K562 (cell line): ENCODE results near the gene GANAB. TPM values are rescaled to one million over a fixed set of nuclear protein-coding genes. Genes with fewer than 3 reads are reported as not detected.

Experiments
- CC2D1A ChIP-seq: fragments of 450-650 bp; IDR thresholded peaks from 2 replicates; pipeline ENCODE4 v1.6.1; 2017; ENCODE audit warnings: mild to moderate bottlenecking
- CSDE1 ChIP-seq, 2 experiments: fragments of 450-650 bp; IDR thresholded peaks; 2 replicates each; pipeline ENCODE4 v1.6.1; 2016; ENCODE audit warnings: mild to moderate bottlenecking in 1 of 2
- EP300 ChIP-seq: IDR thresholded peaks from 2 replicates; pipeline ENCODE4 v1.6.1; 2012; ENCODE audit warnings: low read length, improper control_type of control experiment
- FOXA3 ChIP-seq, 2 experiments: fragments of 450-650 bp in 1 of 2; sonication (generic) in 1 of 2; formaldehyde crosslinking; IDR thresholded peaks in 1 of 2; conservative IDR thresholded peaks in 1 of 2; 2 replicates each; pipeline versions ENCODE4 v1.4.0 to v1.8.0; 2020 to 2022; ENCODE audit warnings: mild to moderate bottlenecking in 2 of 2, missing genetic modification reagents in 1 of 2
- FOXP1 ChIP-seq: sonication (generic); formaldehyde crosslinking; IDR thresholded peaks from 2 replicates; pipeline ENCODE4 v1.8.0; 2022; ENCODE audit warnings: mild to moderate bottlenecking, missing genetic modification reagents
- GABPB1 ChIP-seq: sonication (generic); formaldehyde crosslinking; IDR thresholded peaks from 2 replicates; pipeline ENCODE4 v1.8.0; 2022; ENCODE audit warnings: mild to moderate bottlenecking, missing genetic modification reagents
- HMGXB4 ChIP-seq: sonication (generic); formaldehyde crosslinking; IDR thresholded peaks from 2 replicates; pipeline ENCODE4 v1.8.1; 2023; ENCODE audit warnings: mild to moderate bottlenecking, missing genetic modification reagents
- NEUROD1 ChIP-seq: fragments of 150-350 bp; IDR thresholded peaks from 2 replicates; pipeline ENCODE4 v1.6.1; 2014; ENCODE audit warnings: borderline replicate concordance, low read length, low read depth; ENCODE audit not compliant: partially characterized antibody
- RBBP5 ChIP-seq: fragments of 200-600 bp; sonication (generic); IDR thresholded peaks from 2 replicates; pipeline ENCODE4 v1.6.1; 2012; ENCODE audit warnings: borderline replicate concordance, mild to moderate bottlenecking, low read length, control low read depth, inconsistent platforms; ENCODE audit not compliant: insufficient read depth, poor library complexity, severe bottlenecking
- RBM25 ChIP-seq: fragments of 200-400 bp; formaldehyde crosslinking; IDR thresholded peaks from 2 replicates; pipeline ENCODE4 v1.6.1; 2018; ENCODE audit warnings: low read length, low read depth, moderate library complexity; ENCODE audit not compliant: severe bottlenecking
- SIN3A ChIP-seq, 2 experiments: fragments of 150-350 bp in 1 of 2; IDR thresholded peaks; 2 replicates each; pipeline ENCODE4 v1.6.1; 2011 to 2016; ENCODE audit warnings: borderline replicate concordance in 2 of 2, low read depth in 2 of 2, low read length in 2 of 2, mild to moderate bottlenecking in 2 of 2, moderate library complexity in 2 of 2; ENCODE audit not compliant: control insufficient read depth in 1 of 2
- SMARCE1 ChIP-seq: fragments of 450-650 bp; IDR thresholded peaks from 2 replicates; pipeline ENCODE4 v1.7.1; 2016; ENCODE audit warnings: mild to moderate bottlenecking
- SNRNP70 ChIP-seq: fragments of 200-400 bp; formaldehyde crosslinking; optimal IDR thresholded peaks from 2 replicates; pipeline ENCODE3; 2017; ENCODE audit warnings: low read depth, low read length
- THRAP3 ChIP-seq: fragments of 450-650 bp; IDR thresholded peaks from 2 replicates; pipeline ENCODE4 v1.6.1; 2016; ENCODE audit warnings: mild to moderate bottlenecking, inconsistent platforms, borderline replicate concordance
- USF1 ChIP-seq: sonication (generic); formaldehyde crosslinking; IDR thresholded peaks from 2 replicates; pipeline ENCODE4 v1.9.0; 2022; ENCODE audit warnings: mild to moderate bottlenecking, missing genetic modification reagents
- VEZF1 ChIP-seq: fragments of 200-800 bp; sonication (Bioruptor generic); IDR thresholded peaks from 2 replicates; pipeline ENCODE4 v1.6.1; 2017; ENCODE audit warnings: missing genetic modification characterization, missing compliant biosample characterization
- ZFP91 ChIP-seq: sonication (generic); formaldehyde crosslinking; IDR thresholded peaks from 2 replicates; pipeline ENCODE4 v1.8.0; 2022; ENCODE audit warnings: mild to moderate bottlenecking, missing genetic modification reagents
- polyA plus RNA-seq, 8 experiments: library from polyadenylated mRNA; depleted of rRNA in 4 of 8; stranded (reverse) in 5 of 8; unstranded in 3 of 8; fragments of >200 nt; fragmentation: Nextera tagmentation in 2 of 8; fragmentation: Illumina TruSeq in 1 of 8; extraction: Ambion mirVana in 2 of 8; extraction: Trizol in 1 of 8; gene quantifications; 2 replicates each; pipeline versions ENCODE4 v1.2.1 to v1.2.3, GENCODE V29; 2011 to 2014; ENCODE audit warnings: inconsistent platforms in 1 of 8, missing spikeins in 1 of 8
- total RNA-seq, 7 experiments: library from RNA; depleted of rRNA in 6 of 7; stranded (reverse); fragments of >200 nt in 6 of 7; fragmentation: Illumina TruSeq in 2 of 7; extraction: Trizol in 2 of 7; gene quantifications; 2 replicates each; pipeline versions ENCODE4 v1.2.1 to v1.2.3, GENCODE V29; 2011 to 2021; ENCODE audit warnings: low replicate concordance in 1 of 7

GANAB gene
- total and polyA plus RNA-seq, 9 of the 15 experiments (the other 6 are each of a cell fraction or from before 2014, with no cell fraction given): 6.5 to 284 (median 161) TPM

DNA sequence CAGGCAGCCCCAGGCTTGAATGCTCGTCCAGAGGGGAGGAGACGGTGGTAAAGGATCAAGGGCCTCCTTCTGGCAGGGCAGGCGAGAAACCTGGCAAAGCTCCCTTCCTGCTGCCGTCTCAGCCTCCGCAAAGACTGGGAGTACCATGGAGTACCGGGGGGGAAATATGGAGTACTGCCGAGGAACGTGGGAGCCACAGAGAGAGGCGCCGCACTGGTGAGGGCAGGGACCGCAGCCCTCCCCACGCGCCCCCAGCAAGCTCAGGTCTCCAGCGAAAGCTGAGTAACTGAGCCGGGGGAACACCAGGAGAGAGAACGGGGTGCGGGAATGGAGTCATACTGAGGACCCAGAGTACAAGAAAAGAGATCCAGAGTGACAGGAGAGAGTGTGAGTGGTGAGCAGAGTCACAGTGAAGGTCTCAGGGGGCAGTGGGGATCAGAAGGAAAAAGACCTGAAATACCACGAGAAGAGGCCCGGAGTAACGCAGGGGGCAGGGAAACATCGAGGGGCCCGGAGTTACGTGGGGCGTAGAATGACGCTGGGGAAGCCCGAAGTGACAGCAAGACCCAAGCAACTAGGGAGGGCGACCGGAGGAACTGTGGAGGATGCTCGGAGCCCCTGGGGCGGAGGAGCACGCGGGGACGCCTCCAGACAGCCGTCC, 34.6 kb downstream of the GANAB start (continued):
- TF ChIP-seq VEZF1 (CRISPR knock-in tag) (no peak), CSDE1 (IDR thresholded peaks at IDR 0.05) (no peak), NEUROD1 (peak; percentile 14), RBM25 (peak; percentile 57), SIN3A (IDR thresholded peaks at IDR 0.05; ENCODE audit: borderline replicate concordance in 2 of 2, control insufficient read depth in 1 of 2, low read depth in 2 of 2, low read length in 2 of 2) (0 out of 4 replicates have a peak, but pooled peaks have one; percentile 27 to 39), CC2D1A (peak; percentile 36; the same call in 1 of the 2 replicates), GABPB1 (CRISPR knock-in tag) (peak; percentile 11; the same call in 1 of the 2 replicates), FOXP1 (CRISPR knock-in tag) (peak; percentile 78; the same call in 1 of the 2 replicates), FOXA3 (CRISPR knock-in tag; conservative IDR thresholded peaks at IDR 0.05 in 1 of 2, IDR thresholded peaks at IDR 0.05 in 1 of 2) (peak in 1 of 2 experiments; percentile 18; a peak in 1 of 4 replicates), HMGXB4 (CRISPR knock-in tag) (peak; percentile 10; the same call in 1 of the 2 replicates), SMARCE1 (peak; percentile 70), SNRNP70 (no peak), USF1 (CRISPR knock-in tag) (0 out of 2 replicates have a peak, but pooled peaks have one; percentile 38), ZFP91 (CRISPR knock-in tag) (no peak), THRAP3 (no peak), EP300 (0 out of 2 replicates have a peak, but pooled peaks have one; percentile 6), RBBP5 (peak; percentile 1)
